GM19438 (cell line): ENCODE measurements around the gene FGFR1OP2.
"Not testable (repeated sequence)": the region's sequence is repeated elsewhere in the genome, so short reads cannot be mapped to it uniquely, and the experiment has no call there.

Source experiments
- ATAC-seq: cut with Tn5 transposase; IDR thresholded peaks from one replicate; pipeline ENCODE4 v1.9.1; 2021; ENCODE audit warnings: low read depth; ENCODE audit not compliant: unreplicated experiment

Gene FGFR1OP2

DNA sequence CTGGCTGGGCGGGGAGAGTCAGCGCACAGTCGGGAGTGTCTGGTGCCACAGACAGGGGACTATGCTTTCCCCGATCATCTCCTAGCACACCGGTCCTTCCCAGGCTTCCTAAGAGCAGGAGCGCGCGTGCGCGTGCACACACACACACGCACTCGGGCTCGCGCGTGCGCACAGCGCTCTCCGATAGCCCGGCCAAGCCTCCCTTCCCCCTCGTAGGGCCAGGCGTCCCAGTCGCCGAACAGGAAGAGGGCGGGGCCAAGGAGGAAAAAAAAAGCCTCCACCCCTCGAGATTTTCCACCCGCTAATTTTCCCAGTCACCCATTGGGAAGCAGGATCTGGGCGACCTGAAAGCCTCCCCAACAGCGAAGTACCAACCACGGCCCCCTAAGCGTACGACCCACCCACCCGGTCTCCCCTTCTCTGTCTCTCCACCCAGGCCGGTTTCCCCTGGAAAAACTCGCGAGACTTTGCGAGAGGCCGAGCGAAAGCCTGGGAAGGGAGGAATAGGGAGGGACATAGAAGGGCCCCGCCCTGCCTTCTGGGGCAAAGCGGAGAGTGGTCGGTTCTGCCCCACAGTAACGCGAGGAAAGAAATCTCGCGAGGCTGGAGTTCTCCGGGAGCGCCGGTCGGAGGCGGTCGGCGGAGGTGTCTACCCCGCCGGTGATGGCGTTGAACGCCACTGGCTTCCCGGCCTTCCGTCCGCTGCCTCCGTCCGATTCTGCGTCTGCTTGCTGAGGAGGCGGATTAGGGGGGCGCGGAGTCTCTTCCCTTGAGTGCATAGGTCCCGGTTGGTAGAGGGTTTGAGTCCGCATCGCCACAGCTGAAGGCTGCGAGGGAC, at the start of gene FGFR1OP2, which contains the start of gene INTS13:
Gene FGFR1OP2 (plus strand): TSS at position 608 of the 838 bp plus-strand sequence. CDS start 15,689 bp downstream, outside the sequence.
Gene INTS13 (minus strand): TSS at position 119 of the 838 bp plus-strand sequence. CDS start 1,178 bp downstream, outside the sequence.
- ATAC-seq = peak; percentile 80

GRCh38 chr12:26890784-26891183, 47.5 kb upstream of the FGFR1OP2 start:
- no peak for ATAC-seq

- no peak for ATAC-seq
These were observed 46.6 kb upstream of the FGFR1OP2 start for GRCh38 chr12:26891704-26892103.

- ATAC-seq = no peak
These were observed 42.6 kb upstream of the FGFR1OP2 start for GRCh38 chr12:26895672-26896071.

DNA sequence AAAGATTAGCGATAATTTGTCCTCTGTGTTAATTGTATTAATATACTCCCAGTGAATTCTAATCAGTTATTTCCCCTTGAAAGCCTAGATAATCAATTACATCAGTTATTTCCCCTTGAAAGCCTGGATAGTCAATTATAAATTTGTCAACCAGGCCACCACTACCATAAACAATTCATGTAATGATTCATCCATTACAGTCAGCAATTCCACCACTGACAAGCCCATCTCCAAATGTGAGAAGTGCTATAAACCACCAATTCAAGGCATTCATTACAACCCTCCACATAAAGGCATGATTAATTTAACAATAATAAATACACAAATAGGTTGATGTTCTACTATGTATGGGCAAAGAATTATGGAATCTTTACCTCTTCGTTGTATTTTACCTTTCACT, 41.4 kb upstream of the FGFR1OP2 start:
- ATAC-seq = no peak

DNA sequence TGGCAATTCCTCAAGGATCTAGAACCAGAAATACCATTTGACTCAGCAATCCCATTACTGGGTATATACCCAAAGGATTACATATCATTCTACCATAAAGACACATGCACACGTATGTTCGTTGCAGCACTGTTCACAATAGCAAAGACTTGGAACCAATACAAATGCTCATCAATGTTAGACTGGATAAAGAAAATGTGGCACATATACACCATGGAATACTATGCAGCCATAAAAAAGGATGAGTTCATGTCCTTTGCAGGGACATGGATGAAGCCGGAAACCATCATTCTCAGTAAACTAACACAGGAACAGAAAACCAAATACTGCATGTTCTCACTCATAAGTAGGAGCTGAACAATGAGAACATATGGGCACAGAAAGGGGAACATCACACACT, 34.9 kb upstream of the FGFR1OP2 start:
- not testable (repeated sequence) for ATAC-seq

GRCh38 chr12:26906024-26906423, 32.2 kb upstream of the FGFR1OP2 start:
- ATAC-seq = no peak

DNA sequence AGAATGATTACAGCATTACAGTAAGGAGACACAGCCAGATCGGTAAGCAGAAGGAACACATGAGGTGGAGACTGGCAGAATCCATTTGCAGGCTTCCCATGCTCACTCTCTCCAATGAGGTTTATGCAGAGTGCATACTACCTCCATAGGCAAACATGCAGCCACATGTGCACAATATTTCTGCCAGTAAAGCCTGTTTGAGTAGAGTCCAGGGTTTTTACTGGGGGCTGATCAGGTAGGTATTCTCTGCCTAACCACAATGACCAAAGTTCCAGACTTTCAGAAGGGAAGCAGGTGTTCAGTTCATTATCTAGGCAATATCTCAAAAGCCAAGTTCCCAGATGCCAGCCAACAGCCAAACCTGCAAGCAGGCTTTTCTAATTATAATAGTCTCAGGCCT, 31.6 kb upstream of the FGFR1OP2 start:
- ATAC-seq = no peak

DNA sequence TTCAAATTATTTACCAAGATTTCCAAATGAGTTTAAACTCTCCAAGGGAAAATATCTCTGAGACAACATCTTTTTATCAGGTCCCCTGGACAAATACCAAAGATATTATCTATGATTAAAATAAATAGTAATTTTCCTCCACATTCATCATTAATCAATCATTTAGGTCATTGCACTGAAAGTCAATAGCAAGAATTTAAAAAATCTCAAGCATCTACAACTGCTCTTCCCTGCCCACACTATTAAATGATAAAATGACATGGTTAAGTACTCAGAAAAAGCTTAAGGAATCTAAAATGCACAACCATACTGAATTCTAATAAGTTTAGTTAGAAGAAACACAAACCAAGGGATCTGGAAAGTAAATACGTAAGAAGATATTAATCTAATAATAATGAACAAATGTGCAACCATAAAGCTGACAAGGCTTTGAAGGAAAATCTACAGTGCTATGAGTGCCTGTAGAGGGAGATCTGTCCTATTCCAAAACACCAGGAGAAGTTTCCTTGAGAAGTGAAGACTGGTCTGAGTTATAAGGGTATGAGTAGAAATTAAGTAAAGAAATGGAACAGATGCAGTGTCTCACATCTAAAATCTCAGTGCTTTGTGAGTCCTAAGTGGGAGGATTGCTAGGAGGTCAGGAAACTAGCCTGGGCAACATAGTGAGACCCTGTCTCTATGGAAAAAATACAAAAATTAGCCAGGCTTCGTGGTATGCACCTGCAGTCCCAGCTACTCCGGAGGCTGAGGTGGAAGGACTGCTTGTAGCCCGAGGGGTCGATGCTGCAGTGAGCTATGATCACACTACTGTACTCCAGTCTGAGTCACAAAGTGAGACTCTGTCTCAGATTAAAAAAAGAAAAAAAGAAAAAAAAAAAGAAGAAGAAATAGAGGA, 19.7 kb upstream of the FGFR1OP2 start:
- ATAC-seq = no peak

DNA sequence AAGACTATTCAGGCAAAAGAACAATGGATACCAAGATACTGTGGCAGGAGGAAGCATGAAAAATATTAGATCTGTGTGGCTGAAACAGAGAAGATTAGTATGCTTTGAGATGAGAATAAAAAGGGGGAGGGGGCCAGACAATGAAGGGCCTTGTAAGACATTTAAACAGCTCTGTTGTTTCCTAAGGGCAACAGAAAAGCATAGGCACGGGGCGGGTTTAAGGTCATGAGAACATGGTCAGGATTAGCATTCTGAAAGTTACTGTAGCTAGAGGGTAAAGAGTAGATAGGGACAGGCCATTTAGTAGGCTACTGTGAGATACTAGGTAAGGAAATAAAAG, 19.1 kb upstream of the FGFR1OP2 start:
- no peak for ATAC-seq

GRCh38 chr12:26921886-26922285, 16.4 kb upstream of the FGFR1OP2 start:
- ATAC-seq = no peak

DNA sequence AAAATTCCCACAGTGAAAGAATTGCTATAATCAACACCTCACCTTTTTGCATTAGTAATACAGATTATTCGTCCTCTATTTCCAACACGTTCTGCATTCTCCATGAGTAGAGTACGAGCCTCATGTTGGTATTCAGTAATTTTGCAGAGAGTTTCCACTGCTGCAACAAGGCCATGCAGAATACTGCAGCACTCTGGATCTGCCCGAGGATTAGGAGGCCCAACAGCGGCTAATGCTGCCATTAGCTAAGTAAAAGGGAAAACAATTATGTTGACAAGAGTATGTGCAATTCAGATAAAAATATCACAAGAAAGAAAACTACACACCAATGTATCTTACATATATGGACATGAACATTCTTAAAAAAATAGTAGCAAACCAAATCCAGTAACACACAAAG, 9.6 kb upstream of the FGFR1OP2 start:
- ATAC-seq = no peak

GRCh38 chr12:26929590-26929989, 8.7 kb upstream of the FGFR1OP2 start:
- no peak for ATAC-seq

DNA sequence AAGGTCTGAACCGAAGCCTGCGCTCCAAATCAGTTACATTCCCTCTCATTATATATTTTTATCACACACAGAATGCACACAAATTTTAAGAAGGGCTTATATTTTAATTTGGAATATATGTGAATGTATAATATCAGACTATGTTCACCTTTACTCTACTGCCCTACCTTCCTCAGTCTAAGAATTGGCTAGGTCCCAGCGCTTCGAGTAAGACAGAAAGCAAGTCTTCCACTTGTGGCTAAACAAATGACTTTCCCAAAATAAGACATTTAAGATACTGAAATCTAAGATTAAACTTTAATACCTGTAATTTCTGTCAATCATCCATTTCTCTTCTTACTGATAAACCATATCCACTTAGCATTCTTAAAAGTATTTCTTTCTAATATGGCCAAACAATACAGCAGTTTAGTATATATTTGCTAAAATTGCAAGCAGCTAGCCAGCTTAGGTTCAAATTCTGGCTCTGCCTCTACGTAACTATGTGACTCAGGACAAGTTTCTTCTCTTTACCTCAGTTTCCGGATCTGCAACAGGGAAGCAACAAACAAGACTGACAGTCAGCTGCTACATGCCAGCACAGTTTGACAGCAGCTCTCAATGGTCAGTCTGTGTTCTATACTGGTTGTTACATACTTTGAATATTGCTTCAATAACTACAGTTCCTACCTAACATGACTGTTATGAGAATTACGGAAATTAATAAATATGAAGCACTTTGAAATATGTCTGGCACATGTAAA, 2.5 kb upstream of the FGFR1OP2 start:
- ATAC-seq = no peak

- no peak for ATAC-seq
These were observed 1.5 kb upstream of the FGFR1OP2 start for GRCh38 chr12:26936559-26937442.

DNA sequence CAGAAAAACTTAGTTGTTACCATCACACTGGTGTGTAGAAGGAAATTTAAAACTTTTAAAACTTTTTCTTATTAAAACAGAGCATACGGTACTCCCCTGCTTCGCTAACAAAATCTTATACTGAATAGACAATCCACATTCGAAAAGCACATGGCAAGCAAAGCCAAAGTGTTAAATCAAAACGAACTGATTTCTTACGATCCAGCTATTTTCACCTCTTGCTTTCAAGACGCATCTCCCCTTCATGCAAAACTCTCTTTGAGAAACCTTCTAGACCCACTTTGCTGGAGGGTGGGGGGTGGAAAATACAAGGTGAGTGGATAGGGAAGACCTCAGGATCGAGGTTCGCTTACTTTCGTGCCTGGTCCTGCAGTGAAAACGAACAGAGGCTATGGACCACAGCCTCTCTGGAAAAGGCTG, 817 bp upstream of the FGFR1OP2 start:
- no peak for ATAC-seq

GRCh38 chr12:26938701-26939062, 412 bp downstream of the FGFR1OP2 start:
- ATAC-seq = peak; percentile 16

DNA sequence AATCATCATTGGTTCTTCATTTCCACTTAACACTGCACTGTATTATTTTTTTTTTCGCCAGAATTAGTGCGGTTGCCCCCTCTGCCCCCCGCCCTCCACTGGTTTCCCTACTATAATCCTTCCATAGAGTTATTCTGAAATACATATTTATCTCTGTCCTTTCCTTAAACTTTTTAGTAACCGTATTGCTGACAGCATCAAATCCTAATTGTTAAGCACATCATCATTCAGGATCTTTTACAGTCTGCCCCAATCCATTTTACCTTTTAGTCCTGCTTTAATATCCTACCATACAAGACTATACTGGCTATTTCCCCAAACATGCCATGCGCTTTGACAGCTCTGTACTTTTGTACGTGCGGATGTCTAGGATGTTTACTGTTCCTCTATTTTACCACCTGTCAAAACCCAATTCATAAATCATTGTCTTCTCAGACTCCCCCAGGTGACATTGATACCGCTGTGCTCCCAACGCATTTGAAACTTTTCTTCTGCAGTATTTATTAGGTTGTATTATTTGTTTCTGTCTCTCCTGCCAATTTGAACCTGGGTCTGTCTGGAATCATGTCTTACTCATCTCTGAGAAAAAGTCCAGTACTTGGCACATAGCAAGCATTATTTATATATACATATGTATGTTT, 1.0 kb downstream of the FGFR1OP2 start:
- ATAC-seq = no peak

DNA sequence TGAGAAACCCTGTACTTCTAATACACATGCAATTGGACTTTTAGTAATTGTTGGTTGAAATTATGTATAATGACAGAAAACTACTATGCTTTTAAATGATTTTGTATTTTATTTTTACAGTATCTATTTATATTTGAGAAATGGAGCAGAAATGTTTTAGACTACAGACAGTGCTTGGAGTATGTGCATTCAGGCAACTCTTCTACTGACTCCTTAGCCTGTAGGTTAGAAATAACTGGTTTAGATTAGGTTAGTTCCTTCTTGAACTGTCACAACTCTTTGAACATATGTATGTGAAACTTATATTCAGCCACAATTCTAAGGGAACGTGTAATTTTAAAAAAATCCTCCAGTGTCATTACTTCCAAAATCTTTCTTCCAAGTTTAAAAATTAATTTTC, 1.7 kb downstream of the FGFR1OP2 start:
- ATAC-seq = no peak
